Measurements from ENCODE around the gene AEBP1. TPM values are rescaled to one million over a fixed set of nuclear protein-coding genes. Genes with fewer than 3 reads are reported as not detected.

Gene AEBP1
- polyA plus RNA-seq, 10 donors = 58.9 to 135 (median 84.9) TPM

DNA sequence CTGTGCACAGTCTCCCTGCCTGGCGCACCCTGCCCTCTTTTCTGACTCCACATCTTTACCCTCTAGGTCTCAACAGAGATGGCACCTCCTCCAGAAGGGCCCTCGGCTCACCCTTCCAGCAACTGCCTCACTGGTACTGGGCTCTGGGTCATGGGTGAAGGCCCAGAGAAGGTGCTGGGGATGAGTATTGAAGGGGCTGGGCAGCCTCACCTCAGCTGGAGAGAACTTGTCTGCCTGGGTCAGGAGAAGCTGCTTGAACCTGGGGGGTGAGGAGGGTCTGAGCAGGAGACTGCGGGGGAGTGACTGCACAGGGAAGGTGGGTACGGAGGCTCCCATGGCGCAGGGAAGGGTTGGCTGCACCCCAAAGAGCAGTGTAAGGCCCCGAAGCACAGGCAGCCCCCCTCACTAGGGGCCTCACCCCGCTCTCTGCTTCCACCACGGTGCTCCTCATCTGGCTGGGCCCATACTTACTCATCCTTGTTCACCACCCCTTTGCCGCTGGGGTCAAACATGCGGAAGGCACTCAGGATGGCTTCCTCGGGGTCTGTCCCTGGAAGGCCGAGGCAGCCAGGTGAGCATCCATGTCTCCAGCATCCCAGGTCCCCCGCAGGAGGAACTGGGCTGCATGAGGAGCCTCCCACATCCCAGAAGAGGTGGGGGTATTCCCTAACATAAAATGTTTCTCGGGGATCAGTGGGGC, 35.3 kb downstream of the AEBP1 start:
- no peak for DNase-seq

GRCh38 chr7:44140341-44140740, 36.2 kb downstream of the AEBP1 start:
- no peak for DNase-seq

DNA sequence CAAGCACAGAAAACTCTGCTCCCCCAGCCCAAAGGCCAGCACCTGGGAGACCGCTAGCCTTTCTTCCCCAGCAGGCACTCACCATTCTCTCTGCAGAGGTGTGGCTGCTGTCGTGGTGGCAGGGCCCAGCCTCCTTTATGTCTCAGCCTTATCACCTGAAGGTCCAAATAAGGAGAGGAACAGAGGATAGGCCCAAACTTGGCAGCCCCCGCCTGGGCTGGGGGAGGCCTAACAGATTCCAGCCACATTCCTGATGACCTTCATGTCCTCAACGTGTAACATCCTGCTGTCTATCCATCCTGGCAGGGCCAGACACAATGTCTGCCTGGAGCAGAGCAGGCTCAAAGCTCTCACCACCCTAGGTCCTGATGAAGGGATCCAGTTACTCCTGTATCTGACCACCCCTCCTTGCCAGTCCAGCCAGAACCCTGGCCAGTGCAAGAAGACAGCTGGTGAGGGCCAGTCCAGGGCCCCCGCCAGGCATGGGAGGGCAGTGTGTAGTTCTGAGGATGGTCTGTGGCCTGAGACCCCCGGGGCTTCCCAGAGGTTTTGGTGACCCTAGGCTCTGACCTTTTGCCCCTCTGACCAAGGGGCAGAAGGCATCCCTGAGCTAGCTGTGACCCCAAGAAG, 37.2 kb downstream of the AEBP1 start, which contains the start of gene MYL7:
TSS of gene MYL7 (minus strand) at position 112 of the 630 bp plus-strand sequence. CDS start at position 85, 27 bp downstream.
- no peak for DNase-seq

- DNase-seq = no peak
These were observed 37.9 kb downstream of the AEBP1 start for GRCh38 chr7:44142028-44142427.

DNA sequence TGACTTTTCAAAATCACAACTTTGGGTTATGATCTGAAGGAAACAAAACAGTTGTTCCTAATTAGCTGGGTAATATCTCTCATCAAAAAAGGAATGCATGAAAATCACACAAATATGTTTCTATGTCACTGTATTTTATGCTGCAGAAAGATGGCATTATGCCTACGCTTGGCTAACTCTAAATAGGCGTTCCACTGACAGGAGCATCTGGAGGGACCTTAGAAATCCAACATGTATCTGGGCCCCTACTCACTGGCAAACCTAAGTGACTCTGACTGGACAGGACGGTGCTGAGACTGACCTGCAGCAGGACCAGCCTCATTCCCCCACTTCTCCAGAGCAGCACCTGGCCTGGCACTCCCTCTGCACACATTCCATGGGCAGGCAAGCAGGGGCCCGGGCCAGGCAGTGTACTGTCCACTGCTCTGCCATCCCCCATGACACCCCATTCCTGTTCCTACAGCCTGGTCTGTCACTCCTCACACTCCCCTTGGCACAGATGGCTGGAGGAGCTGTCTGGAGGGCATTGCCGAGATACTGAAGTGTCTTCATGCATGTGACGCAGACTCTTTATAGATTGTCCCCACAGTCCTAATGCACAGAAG, 39.6 kb downstream of the AEBP1 start:
- DNase-seq = peak in 1 of 3 donors; percentile 61

- no peak for DNase-seq
These were observed 40.4 kb downstream of the AEBP1 start for GRCh38 chr7:44144426-44144967.

DNA sequence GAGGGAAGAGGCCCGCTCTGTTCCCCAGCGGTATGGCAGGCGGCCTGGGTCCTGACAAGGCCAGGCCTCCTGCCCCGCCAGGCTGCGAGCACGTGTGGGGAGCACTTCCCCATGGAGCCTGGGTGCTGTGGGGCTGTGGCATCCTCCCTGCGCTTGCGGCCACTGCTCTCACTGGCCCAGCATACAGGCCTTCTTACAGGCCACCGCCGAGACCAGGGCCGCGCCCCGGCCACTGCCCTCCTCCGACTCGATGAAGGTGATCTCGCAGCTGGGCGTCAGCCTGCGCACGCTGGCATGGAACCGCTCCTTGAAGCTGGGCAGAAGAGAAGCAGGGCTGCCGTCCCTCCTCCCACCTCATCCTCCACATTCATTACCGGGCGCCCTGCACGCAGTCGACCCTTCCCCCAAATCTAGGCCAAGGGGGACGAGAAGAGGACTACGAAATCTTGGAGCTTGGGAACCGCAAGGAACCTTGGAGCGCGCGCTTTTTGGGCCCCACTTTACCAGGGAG, 40.9 kb downstream of the AEBP1 start:
- DNase-seq = no peak

GRCh38 chr7:44145479-44145968, 41.4 kb downstream of the AEBP1 start:
- peak in 1 of 3 donors; percentile 56 for DNase-seq

- DNase-seq = peak in 2 of 3 donors; percentile 61 to 79
These were observed 42.1 kb downstream of the AEBP1 start for GRCh38 chr7:44145969-44146911.

GRCh38 chr7:44147026-44147991, 43.2 kb downstream of the AEBP1 start:
- DNase-seq = peak in 2 of 3 donors; percentile 49 to 84

- DNase-seq = no peak
These were observed 44.0 kb downstream of the AEBP1 start for GRCh38 chr7:44148166-44148565.

GRCh38 chr7:44148961-44149536, 44.9 kb downstream of the AEBP1 start:
- DNase-seq = no peak

DNA sequence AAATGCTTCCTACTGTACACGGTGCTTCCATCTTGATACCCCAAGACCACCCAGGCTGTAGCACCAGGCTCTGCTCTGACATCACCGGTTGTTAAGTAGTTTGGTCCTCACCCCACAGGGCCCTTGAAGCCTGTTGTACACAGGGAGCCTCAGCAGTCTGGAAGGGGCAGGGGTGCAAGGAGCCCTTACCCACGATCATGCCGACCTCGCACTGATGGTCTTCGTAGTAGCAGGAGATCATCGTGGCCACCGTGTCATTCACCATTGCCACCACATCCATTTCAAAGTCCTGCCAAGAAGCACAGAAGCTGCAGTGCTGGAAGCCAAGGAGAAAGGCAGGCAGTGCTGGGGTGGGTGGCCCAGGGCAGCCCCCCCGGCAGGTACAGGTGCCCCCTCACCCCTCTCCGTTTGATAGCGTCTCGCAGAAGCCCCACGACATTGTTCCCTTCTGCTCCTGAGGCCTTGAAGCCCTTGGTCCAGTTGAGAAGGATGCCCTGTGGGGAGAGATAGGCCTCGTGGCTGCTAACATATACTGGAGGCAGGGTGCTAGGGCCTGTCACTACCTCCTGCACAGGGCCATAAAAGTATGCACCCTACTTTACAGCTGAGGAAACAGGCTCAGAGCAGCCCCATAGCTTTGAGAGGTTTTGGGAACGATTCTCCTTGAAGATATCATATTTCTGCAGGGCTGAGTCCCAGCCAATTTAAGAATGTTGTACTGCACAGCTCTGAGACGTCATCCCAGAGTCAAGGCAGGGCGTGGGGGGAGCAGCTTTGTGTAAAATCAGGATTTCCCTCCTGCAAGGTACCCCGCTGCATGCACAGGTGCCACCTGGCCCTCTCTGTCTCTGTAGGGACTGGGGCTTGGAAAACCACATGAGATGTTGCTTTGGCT, 45.7 kb downstream of the AEBP1 start:
- peak in 2 of 3 donors; percentile 51 to 92 for DNase-seq

GRCh38 chr7:44150466-44150832, 46.3 kb downstream of the AEBP1 start:
- no peak for DNase-seq

GRCh38 chr7:44150966-44151941, 47.1 kb downstream of the AEBP1 start:
- peak in 1 of 3 donors; percentile 47 for DNase-seq

DNA sequence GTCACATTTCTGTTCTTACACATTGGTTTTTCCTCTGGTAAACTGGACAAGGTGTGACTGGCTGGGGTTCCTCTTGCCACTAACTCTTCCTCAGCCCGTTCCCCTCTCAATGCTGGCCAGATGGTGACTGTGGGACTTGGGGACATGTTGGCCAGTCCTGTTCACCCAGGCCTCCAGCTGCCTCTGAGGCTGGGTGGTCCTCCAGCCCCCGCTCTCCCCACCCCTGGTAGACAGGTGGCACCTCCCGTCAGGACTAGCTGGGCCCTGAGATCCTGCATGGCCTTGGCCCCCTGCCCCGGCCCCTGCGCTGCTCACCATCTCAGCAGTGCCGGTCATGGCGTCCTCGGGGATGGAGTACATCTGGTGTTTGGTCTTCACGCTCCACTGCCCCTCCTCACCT, 47.8 kb downstream of the AEBP1 start:
- DNase-seq = no peak
